ELR (cell line): Measurements from ENCODE around the gene BMPR1A.
A peak's percentile ranks its signal among the peaks of the same experiment; 100 is the strongest.
"Not testable (repeated sequence)": the region's sequence is repeated elsewhere in the genome, so short reads cannot be mapped to it uniquely, and the experiment has no call there.

Source experiments
- DNase-seq: peaks from one replicate; pipeline ENCODE4 v3.0.0-alpha.2; 2015; ENCODE audit warnings: low read depth

BMPR1A gene

GRCh38 chr10:86941426-86941825 is 185.0 kb downstream of the BMPR1A start:
- DNase-seq, result no peak

- DNase-seq, result no peak
Measured at GRCh38 chr10:86941991-86942421, 185.6 kb downstream of the BMPR1A start.

DNA sequence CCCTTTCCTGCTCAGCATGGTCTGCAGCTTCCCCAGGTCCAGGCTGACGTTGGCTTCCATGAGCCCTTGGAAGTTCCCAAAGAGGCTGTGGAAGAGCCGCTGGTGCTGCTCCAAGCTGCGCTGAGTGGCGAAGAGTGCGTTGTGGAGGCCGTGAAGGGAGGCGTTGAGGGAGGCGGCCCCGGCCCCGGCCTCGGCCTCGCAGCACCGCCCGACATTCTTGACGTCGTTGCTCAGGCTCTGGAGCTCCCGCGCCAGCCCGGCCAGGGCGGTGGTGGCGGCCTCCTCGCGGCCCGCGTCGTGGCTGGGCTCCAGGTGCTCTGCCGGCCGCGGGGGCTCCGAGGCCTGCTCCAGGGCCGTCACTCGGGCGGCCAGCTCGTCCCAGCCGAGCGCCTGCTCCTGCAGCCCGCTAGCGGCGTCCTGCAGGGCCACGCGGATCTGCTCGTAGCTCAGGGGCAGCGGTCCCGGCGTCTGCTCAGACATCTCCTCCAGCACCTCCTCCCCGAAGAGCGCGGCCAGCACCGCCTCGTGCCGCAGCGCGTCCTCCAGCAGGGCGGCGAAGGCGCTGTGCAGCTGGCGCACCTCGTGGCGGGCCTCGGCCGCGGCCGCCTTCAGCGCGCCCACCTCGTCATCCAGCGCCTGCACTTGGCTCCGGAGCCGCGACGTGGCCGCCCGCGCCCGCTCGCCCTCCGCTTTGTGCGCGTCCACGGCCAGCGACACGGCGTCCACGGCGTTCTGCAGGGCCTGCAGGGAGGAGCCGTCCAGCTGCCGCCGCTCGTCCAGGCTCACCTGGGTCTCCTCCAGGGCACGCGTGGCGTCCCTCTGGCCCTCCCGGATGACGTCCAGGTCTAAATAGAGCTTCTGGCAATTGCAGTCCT is 186.3 kb downstream of the BMPR1A start:
- DNase-seq, result no peak

DNA sequence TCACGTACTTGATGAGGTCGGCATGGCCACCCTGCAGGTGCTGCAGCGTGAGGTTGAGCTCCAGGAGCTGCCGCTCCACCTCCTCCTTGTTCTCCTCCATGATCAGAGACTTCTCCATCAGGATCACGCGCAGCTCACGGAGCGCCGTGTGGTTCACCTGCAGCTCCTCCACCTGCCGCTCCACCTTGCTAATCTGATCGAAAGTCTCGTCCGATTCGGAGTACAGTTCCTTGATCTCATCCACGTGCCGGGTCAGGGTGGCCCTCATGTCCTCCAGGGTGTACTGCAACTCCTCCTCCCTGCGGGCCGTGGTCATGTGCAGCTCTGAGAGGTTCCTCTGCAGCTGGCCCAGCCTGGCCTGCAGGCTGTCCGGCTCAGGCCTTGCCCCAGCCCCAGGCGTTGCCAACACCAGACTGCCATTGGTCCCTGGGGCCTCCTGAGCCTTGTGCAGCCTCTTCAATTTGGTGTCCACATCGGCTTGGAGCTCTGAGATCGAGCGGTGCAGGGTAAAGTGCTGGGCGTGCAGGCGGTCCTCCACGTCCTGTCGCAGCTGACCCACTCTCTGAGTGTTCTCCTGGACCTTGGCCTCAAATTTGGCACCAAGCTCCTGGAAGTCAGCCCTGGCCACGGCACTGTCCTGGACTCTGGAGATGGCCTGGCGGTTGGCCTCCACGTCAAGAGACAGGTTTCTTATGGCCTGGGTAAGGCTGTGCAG is 187.1 kb downstream of the BMPR1A start:
- DNase-seq, result no peak

GRCh38 chr10:86944031-86944419 is 187.6 kb downstream of the BMPR1A start:
- DNase-seq, result no peak

- DNase-seq, result peak; percentile 59
Measured at GRCh38 chr10:86944471-86944870, 188.1 kb downstream of the BMPR1A start.

DNA sequence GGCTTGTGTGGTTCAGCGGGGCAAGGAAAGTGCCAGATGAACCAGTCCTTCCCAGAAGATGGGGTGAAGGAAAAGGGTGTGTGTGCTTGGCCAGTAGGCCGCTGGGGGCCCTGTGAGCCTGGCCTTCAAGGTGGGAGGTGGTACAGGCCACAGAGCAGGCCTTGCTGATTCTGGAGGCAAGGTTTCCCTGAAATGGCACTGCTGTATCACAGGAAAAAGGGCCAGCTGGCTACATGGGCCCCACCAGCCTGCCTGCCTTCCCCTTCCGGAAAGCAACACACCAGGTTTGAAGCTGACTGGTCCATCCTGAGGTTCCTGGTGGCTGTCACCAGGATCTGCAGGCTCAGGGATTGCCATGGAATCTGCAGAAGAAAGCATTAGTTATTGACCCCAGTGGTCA is 188.5 kb downstream of the BMPR1A start:
- no peak for DNase-seq

- peak; percentile 52 for DNase-seq
Measured at GRCh38 chr10:86945361-86946212, 189.2 kb downstream of the BMPR1A start.

DNA sequence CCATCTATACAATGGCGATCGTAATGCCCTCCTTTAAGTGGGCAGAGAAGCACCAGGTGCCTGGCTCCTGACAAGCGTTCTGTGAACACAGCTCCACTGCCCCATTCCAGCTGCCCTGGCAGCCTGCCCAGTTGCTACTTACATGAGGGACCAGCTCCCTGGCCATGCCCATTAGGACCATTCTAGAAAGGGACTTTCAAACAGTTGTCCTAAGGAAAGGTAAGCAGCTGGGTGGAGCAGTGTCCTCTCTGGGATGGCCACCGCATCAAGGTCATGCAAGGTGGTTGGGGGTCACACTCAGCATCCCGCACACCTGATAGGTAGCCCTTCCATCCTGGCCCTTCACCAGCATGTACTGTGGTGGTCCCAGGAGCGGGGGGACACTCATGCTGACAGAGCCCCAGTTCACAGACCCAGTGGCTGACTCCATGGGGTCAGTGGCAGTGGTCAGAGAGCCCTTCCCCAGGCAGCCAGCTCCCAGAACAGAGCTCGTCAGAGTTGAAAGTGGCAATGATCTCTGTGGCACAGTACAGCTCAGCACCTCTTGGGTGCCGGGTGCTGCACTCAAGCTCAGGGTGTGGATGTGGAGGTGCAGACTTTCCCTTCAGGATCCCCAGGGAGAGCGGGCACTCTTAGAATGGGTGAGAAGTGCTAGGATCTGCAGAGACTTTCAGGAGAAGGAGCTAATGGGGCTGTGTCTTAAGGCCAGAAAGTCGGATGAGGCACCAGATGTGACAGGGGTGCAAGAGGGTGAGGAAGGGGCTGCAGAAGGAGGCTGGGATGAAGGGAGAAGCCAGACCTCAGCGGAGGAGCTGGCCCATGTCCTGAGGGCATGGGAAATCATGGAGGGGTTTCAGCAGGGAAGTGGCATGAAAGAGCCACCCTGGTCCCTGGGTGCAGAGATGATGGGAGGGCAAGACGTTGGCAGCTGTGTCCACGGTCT is 190.1 kb downstream of the BMPR1A start:
- DNase-seq, result no peak

DNA sequence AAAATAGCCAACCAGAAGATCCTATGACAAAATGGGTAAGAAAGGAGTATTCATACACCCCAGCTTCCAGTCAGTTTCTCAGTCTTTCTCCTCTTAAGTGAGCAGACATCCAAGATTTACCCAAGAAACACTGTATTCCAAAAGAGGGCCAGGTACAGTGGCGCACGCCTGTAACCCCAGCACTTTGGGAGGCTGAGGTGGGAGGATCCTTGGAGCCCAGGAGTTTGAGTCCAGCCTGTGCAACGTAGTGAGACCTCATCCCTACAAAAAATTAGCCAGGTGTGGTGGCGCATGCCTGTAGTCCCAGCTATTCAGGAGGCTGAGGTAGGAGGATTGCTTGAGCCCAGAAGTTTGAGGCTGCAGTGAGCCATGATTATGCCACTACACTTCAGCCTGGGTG is 191.4 kb downstream of the BMPR1A start:
- DNase-seq, result not testable (repeated sequence)

- no peak for DNase-seq
Measured at GRCh38 chr10:86950349-86950748, 193.9 kb downstream of the BMPR1A start.

- DNase-seq, result no peak
Measured at GRCh38 chr10:86951184-86951761, 194.9 kb downstream of the BMPR1A start.

DNA sequence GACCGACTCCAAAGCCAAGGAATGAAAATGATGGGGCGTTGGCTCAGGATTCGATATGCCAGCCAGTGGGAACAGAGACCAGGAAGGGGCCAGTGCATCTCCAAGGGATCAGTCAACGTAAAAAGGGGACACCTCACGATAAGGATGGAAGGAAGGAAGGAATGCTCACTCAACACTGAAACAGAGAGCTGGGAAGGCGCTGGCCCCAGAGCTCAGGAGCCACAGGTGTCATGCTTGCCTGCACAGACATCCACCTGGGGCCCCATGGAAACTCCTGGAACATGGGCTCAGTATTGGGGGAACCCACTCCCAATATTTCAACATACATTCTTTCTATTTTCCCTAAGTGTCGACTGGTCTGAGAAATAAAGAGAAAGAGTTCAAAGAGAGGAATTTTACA is 195.7 kb downstream of the BMPR1A start:
- DNase-seq, result no peak

DNA sequence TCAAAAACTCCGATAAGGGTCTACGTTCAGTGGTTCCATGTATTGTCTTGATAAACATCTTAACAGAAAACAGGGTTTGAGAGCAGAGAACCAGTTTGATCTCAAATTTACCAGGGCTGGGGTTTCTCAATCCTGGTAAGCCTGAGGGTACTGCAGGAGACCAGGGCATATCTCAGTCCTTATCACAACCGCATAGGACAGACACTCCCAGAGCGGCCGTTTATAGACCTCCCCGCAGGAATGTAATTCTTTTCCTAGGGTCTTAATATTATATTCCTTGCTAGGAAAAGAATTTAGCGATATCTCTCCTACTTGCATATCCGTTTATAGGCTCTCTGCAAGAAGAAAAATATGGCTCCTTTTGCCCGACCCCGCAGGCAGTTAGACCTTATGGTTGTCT is 196.3 kb downstream of the BMPR1A start:
- not testable (repeated sequence) for DNase-seq

DNA sequence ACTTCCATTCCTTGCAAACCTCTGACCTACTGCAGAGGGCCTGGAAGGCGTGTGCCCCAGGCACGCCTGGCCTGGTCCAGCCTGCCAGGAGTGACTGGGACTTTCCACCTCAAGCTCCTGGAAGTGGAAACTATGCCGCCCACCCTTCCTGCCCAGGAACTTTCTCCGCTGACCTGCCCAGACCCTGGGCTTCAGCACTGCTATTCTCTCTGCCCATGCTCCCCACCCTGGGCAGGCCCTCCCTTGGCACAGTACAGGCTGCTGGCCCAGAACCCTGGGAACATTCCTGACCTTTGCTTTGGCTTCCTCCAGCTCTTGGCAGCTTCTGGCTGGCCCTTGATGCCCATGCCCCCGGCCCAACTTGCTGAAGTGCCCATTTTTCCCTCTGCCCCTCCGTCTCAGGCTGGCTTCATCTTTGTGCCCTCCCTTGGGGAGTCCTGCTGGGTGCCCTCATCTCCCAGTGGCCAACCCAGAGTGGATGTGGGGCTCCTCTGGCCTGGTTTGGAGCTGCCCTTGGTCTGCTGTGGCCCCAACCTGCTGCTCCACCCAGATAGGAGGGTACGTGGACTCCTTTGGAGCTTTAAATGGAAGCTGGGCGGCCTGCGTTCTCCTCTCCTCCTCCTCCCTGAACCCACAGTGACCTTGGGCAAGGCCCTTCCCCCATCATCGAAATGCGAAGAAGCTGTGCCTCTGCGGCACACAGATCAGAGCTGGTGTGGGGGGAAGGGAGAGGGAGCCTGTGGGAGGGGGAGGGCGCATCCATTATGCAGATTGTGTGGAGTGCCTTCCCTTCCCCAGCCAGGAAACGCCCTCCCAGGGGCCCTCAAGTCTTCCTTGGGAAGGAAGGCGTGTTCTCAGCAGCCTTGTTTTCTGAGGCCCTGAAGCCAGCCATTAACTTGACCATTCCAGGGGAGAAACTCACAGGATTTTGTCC is 197.6 kb downstream of the BMPR1A start:
- peak; percentile 14 for DNase-seq

GRCh38 chr10:86954681-86955500 is 198.5 kb downstream of the BMPR1A start:
- DNase-seq, result no peak

- DNase-seq, result no peak
Measured at GRCh38 chr10:86955501-86956194, 199.2 kb downstream of the BMPR1A start.

- no peak for DNase-seq
Measured at GRCh38 chr10:86956195-86956847, 199.9 kb downstream of the BMPR1A start.
